ENCODE data around the gene RAPGEF4.
A peak's percentile ranks its signal among the peaks of the same experiment; 100 is the strongest.

Gene RAPGEF4

GRCh38 chr2:172993931-172994717 is 258.5 kb downstream of the RAPGEF4 start:
- no peaks in the 10 kb centered on the region for H3K9me3 ChIP-seq (replicated peaks in 1 of 2; ENCODE audit: control insufficient read depth in 2 of 2, insufficient read depth in 1 of 2, low read depth in 1 of 2, low read length in 2 of 2)
- no peaks in the 10 kb centered on the region for H3K36me3 ChIP-seq (replicated peaks in 1 of 2; ENCODE audit: control insufficient read depth in 2 of 2, insufficient read depth in 2 of 2, low read length in 2 of 2)
- no peak overlapping the region for H3K23ac ChIP-seq (ENCODE audit: low read depth, low read length, poor library complexity)
- no peak for DNase-seq (ENCODE audit: low spot score)
- H3K4me3 ChIP-seq (ENCODE audit: low read length in 2 of 2), result no peak overlapping the region
- H4K8ac ChIP-seq (ENCODE audit: low read depth, low read length), result no peak overlapping the region
- H3K4me2 ChIP-seq (ENCODE audit: insufficient read depth, low read length, poor library complexity, severe bottlenecking), result no peak overlapping the region
- no peak overlapping the region for H3K18ac ChIP-seq (ENCODE audit: low read length)
- WGBS, 2 donors (ENCODE audit: extremely low coverage in 2 of 2, insufficient read length in 2 of 2, insufficient replicate concordance in 1 of 2), result no CpG with 5 or more reads among the region's 11 CpGs
- no peak overlapping the region for H3K9ac ChIP-seq (ENCODE audit: low read depth, low read length, poor library complexity)
- peaks cover 0 to 15% of the 10 kb centered on the region in 2 donors for H3K4me1 ChIP-seq (ENCODE audit: control insufficient read depth in 2 of 2, insufficient read depth in 1 of 2, low read depth in 1 of 2, low read length in 2 of 2)
- H3K14ac ChIP-seq (ENCODE audit: low read length), result no peak overlapping the region
- H2AFZ ChIP-seq (ENCODE audit: low read length), result no peak overlapping the region
- H2AK5ac ChIP-seq (ENCODE audit: low read depth, low read length), result no peak overlapping the region
- H2BK120ac ChIP-seq (ENCODE audit: low read depth, low read length), result no peak overlapping the region
- no peaks in the 10 kb centered on the region for H3K27me3 ChIP-seq (ENCODE audit: control insufficient read depth in 3 of 3, insufficient read depth in 3 of 3, low read depth in 1 of 3, low read length in 3 of 3)
- no peaks in the 10 kb centered on the region for H3K79me1 ChIP-seq (ENCODE audit: low read depth, low read length)
- no peak overlapping the region for H2BK15ac ChIP-seq (ENCODE audit: low read length)
- H3K4ac ChIP-seq (ENCODE audit: low read length), result no peak overlapping the region
- no peak overlapping the region for H3K27ac ChIP-seq (replicated peaks; ENCODE audit: low read length)
- H4K91ac ChIP-seq (ENCODE audit: low read depth, low read length, poor library complexity), result no peak overlapping the region
- H2BK5ac ChIP-seq (ENCODE audit: low read length), result no peak overlapping the region
- H2BK12ac ChIP-seq (ENCODE audit: low read length), result no peak overlapping the region

DNA sequence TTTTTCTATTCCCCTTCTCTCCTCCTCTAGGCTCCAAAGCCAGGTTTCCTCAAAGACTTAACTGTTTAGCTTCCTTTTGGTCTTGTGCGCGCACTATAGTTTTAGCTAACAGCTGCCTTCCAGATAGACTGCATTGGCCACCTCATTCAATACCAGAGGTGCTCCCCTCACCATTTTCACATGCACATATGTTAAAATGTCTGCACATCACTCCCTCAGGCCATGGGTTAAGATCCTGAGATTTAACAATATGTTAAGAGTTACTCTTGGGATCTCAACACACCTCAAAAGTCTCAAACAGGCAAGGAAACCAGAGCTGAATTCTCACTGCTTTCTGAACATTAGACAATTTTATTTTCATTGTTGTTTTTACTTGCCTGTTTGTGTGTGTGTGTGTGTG is 259.2 kb downstream of the RAPGEF4 start:
- DNase-seq (ENCODE audit: low spot score), result no peak
- Histone ChIP-seq H2BK120ac (ENCODE audit: low read depth, low read length) (no peak overlapping the region), H3K4me3 (ENCODE audit: low read length in 2 of 2) (no peak overlapping the region), H4K8ac (ENCODE audit: low read depth, low read length) (no peak overlapping the region), H3K9ac (ENCODE audit: low read depth, low read length, poor library complexity) (no peak overlapping the region), H3K27ac (replicated peaks; ENCODE audit: low read length) (no peak overlapping the region), H3K14ac (ENCODE audit: low read length) (no peak overlapping the region), H3K36me3 (replicated peaks in 1 of 2; ENCODE audit: control insufficient read depth in 2 of 2, insufficient read depth in 2 of 2, low read length in 2 of 2) (no peaks in the 10 kb centered on the region), H3K79me1 (ENCODE audit: low read depth, low read length) (no peaks in the 10 kb centered on the region), H4K91ac (ENCODE audit: low read depth, low read length, poor library complexity) (no peak overlapping the region), H3K18ac (ENCODE audit: low read length) (no peak overlapping the region), H3K4ac (ENCODE audit: low read length) (no peak overlapping the region), H2AFZ (ENCODE audit: low read length) (no peak overlapping the region), H3K4me2 (ENCODE audit: insufficient read depth, low read length, poor library complexity, severe bottlenecking) (no peak overlapping the region), H3K4me1 (ENCODE audit: control insufficient read depth in 2 of 2, insufficient read depth in 1 of 2, low read depth in 1 of 2, low read length in 2 of 2) (peaks cover 0 to 15% of the 10 kb centered on the region in 2 donors), H2AK5ac (ENCODE audit: low read depth, low read length) (no peak overlapping the region), H2BK12ac (ENCODE audit: low read length) (no peak overlapping the region), H3K23ac (ENCODE audit: low read depth, low read length, poor library complexity) (no peak overlapping the region), H3K9me3 (replicated peaks in 1 of 2; ENCODE audit: control insufficient read depth in 2 of 2, insufficient read depth in 1 of 2, low read depth in 1 of 2, low read length in 2 of 2) (no peaks in the 10 kb centered on the region), H2BK5ac (ENCODE audit: low read length) (no peak overlapping the region), H3K27me3 (ENCODE audit: control insufficient read depth in 3 of 3, insufficient read depth in 3 of 3, low read depth in 1 of 3, low read length in 3 of 3) (no peaks in the 10 kb centered on the region), H2BK15ac (ENCODE audit: low read length) (no peak overlapping the region)
- WGBS, 2 donors (ENCODE audit: extremely low coverage in 2 of 2, insufficient read length in 2 of 2, insufficient replicate concordance in 1 of 2), result no CpG with 5 or more reads among the region's 2 CpGs

- H3K4ac ChIP-seq (ENCODE audit: low read length), result no peak overlapping the region
- H3K9me3 ChIP-seq (replicated peaks in 1 of 2; ENCODE audit: control insufficient read depth in 2 of 2, insufficient read depth in 1 of 2, low read depth in 1 of 2, low read length in 2 of 2), result no peaks in the 10 kb centered on the region
- no peak overlapping the region for H3K27ac ChIP-seq (replicated peaks; ENCODE audit: low read length)
- H3K9ac ChIP-seq (ENCODE audit: low read depth, low read length, poor library complexity), result no peak overlapping the region
- H2BK5ac ChIP-seq (ENCODE audit: low read length), result no peak overlapping the region
- no peak overlapping the region for H3K4me3 ChIP-seq (ENCODE audit: low read length in 2 of 2)
- H3K27me3 ChIP-seq (ENCODE audit: control insufficient read depth in 3 of 3, insufficient read depth in 3 of 3, low read depth in 1 of 3, low read length in 3 of 3), result no peaks in the 10 kb centered on the region
- no peak overlapping the region for H4K91ac ChIP-seq (ENCODE audit: low read depth, low read length, poor library complexity)
- H3K4me2 ChIP-seq (ENCODE audit: insufficient read depth, low read length, poor library complexity, severe bottlenecking), result no peak overlapping the region
- H2BK12ac ChIP-seq (ENCODE audit: low read length), result no peak overlapping the region
- H2BK120ac ChIP-seq (ENCODE audit: low read depth, low read length), result no peak overlapping the region
- no peak overlapping the region for H3K14ac ChIP-seq (ENCODE audit: low read length)
- peak overlapping the region; percentile 32 for H2AFZ ChIP-seq (ENCODE audit: low read length)
- no peak overlapping the region for H3K23ac ChIP-seq (ENCODE audit: low read depth, low read length, poor library complexity)
- peaks cover 0 to 12% of the 10 kb centered on the region in 2 donors for H3K4me1 ChIP-seq (ENCODE audit: control insufficient read depth in 2 of 2, insufficient read depth in 1 of 2, low read depth in 1 of 2, low read length in 2 of 2)
- no peak overlapping the region for H2BK15ac ChIP-seq (ENCODE audit: low read length)
- H3K36me3 ChIP-seq (replicated peaks in 1 of 2; ENCODE audit: control insufficient read depth in 2 of 2, insufficient read depth in 2 of 2, low read length in 2 of 2), result no peaks in the 10 kb centered on the region
- H4K8ac ChIP-seq (ENCODE audit: low read depth, low read length), result no peak overlapping the region
- H3K18ac ChIP-seq (ENCODE audit: low read length), result no peak overlapping the region
- no peak overlapping the region for H2AK5ac ChIP-seq (ENCODE audit: low read depth, low read length)
- WGBS, 2 donors (ENCODE audit: extremely low coverage in 2 of 2, insufficient read length in 2 of 2, insufficient replicate concordance in 1 of 2), result no CpG with 5 or more reads among the region's 14 CpGs
- H3K79me1 ChIP-seq (ENCODE audit: low read depth, low read length), result no peaks in the 10 kb centered on the region
- DNase-seq (ENCODE audit: low spot score), result no peak
These were observed 259.9 kb downstream of the RAPGEF4 start for GRCh38 chr2:172995323-172996244.

DNA sequence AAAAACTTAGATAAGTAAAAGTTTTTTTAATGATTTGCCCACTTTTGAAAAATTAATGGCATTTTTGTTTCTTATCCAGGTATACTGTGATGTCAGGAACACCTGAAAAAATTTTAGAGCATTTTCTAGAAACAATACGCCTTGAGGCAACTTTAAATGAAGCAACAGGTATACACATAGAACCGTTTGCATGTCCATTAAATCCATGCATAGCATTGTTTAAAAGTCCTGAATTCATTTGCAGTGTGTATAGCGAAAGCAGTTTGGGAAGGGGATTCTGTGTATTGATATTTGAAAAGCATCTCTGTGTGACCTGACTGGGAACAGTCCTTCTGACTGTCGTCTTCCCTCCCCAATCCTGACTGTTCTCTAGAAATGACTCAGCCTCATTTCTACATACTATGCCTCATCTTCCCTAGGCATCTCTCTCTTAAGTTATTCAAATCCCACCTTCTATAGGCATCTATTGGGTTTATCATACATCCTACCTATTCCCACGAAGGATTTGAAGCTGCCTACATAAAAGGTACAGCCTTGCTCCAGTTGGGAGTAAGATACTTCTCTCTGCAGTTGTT is 260.8 kb downstream of the RAPGEF4 start:
- no peak overlapping the region for H3K18ac ChIP-seq (ENCODE audit: low read length)
- no peak overlapping the region for H3K4me3 ChIP-seq (ENCODE audit: low read length in 2 of 2)
- H2BK15ac ChIP-seq (ENCODE audit: low read length), result no peak overlapping the region
- no peaks in the 10 kb centered on the region for H3K9me3 ChIP-seq (replicated peaks in 1 of 2; ENCODE audit: control insufficient read depth in 2 of 2, insufficient read depth in 1 of 2, low read depth in 1 of 2, low read length in 2 of 2)
- peaks cover 0 to 6% of the 10 kb centered on the region in 2 donors for H3K4me1 ChIP-seq (ENCODE audit: control insufficient read depth in 2 of 2, insufficient read depth in 1 of 2, low read depth in 1 of 2, low read length in 2 of 2)
- no peak overlapping the region for H3K14ac ChIP-seq (ENCODE audit: low read length)
- no peak overlapping the region for H2BK120ac ChIP-seq (ENCODE audit: low read depth, low read length)
- H2AFZ ChIP-seq (ENCODE audit: low read length), result no peak overlapping the region
- no peak for DNase-seq (ENCODE audit: low spot score)
- no peaks in the 10 kb centered on the region for H3K36me3 ChIP-seq (replicated peaks in 1 of 2; ENCODE audit: control insufficient read depth in 2 of 2, insufficient read depth in 2 of 2, low read length in 2 of 2)
- no peak overlapping the region for H3K4ac ChIP-seq (ENCODE audit: low read length)
- H4K8ac ChIP-seq (ENCODE audit: low read depth, low read length), result no peak overlapping the region
- no peak overlapping the region for H3K4me2 ChIP-seq (ENCODE audit: insufficient read depth, low read length, poor library complexity, severe bottlenecking)
- no peaks in the 10 kb centered on the region for H3K79me1 ChIP-seq (ENCODE audit: low read depth, low read length)
- H3K9ac ChIP-seq (ENCODE audit: low read depth, low read length, poor library complexity), result no peak overlapping the region
- no peak overlapping the region for H2BK12ac ChIP-seq (ENCODE audit: low read length)
- WGBS, 2 donors (ENCODE audit: extremely low coverage in 2 of 2, insufficient read length in 2 of 2, insufficient replicate concordance in 1 of 2), result no CpG with 5 or more reads among the region's 5 CpGs
- no peak overlapping the region for H4K91ac ChIP-seq (ENCODE audit: low read depth, low read length, poor library complexity)
- H2BK5ac ChIP-seq (ENCODE audit: low read length), result no peak overlapping the region
- no peaks in the 10 kb centered on the region for H3K27me3 ChIP-seq (ENCODE audit: control insufficient read depth in 3 of 3, insufficient read depth in 3 of 3, low read depth in 1 of 3, low read length in 3 of 3)
- H2AK5ac ChIP-seq (ENCODE audit: low read depth, low read length), result no peak overlapping the region
- H3K23ac ChIP-seq (ENCODE audit: low read depth, low read length, poor library complexity), result no peak overlapping the region
- no peak overlapping the region for H3K27ac ChIP-seq (replicated peaks; ENCODE audit: low read length)
